ENCODE measurements around the gene SBNO1. TPM values are rescaled to one million over a fixed set of nuclear protein-coding genes. Genes with fewer than 3 reads are reported as not detected.
A peak's percentile ranks its signal among the peaks of the same experiment; 100 is the strongest.

SBNO1 gene
- polyA plus RNA-seq, 3 donors = 31.5 to 32.2 (median 31.9) TPM

DNA sequence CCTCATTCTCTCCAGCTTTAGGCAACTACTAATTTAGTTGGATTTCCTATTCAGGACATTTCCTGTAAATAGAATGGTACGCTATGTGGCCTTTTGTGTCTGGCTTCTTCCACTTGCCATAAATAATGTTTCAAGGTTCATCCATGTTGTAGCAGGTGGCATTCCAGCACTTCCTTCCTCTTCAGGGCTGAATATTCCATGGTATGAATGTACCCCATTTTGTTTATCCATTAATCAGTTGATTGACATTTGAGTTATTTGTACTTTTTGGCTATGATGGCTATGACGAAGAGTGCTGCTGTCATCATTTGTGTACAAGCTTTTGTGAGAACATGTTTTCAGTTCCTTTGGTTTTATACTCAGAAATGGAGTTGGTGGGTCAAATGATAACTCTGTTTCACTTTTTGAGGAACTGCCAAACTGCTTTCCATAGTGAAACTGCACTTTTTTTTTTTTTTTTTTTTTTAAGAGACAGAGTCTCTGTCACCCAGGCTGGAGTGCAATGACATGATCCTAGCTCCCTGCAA lies 86.5 kb downstream of the SBNO1 start:
- no peak for DNase-seq (ENCODE audit: low read depth in 3 of 3, low spot score in 2 of 3)

DNA sequence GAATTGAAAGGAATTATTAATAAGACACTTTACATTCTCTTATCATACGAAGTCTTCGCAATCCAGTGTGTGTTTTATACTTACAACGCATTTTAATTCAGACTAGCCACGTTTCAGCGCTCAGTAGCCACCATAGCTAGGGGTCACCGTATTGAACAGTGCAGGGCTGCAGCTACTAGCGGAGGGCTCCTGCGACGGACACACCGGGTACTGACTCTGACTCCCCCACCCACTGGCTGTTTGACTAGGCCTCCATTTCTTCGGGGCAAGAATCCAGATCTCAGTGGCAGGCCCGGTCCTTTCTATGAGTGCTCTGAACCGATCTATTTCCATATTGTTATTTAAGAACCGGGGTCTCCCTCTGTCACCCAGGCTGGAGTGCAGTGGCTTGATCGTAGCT lies 91.5 kb downstream of the SBNO1 start:
- DNase-seq (ENCODE audit: low read depth in 3 of 3, low spot score in 2 of 3) = no peak

- no peak for DNase-seq (ENCODE audit: low read depth in 3 of 3, low spot score in 2 of 3)
Measured at GRCh38 chr12:123271001-123271668, 93.5 kb downstream of the SBNO1 start.

- no peak for DNase-seq (ENCODE audit: low read depth in 3 of 3, low spot score in 2 of 3)
Measured at GRCh38 chr12:123270214-123271000, 94.2 kb downstream of the SBNO1 start.

GRCh38 chr12:123269896-123270213 lies 94.8 kb downstream of the SBNO1 start:
- no peak for DNase-seq (ENCODE audit: low read depth in 3 of 3, low spot score in 2 of 3)

- peak in 1 of 3 donors; percentile 41 for DNase-seq (ENCODE audit: low read depth in 3 of 3, low spot score in 2 of 3)
Measured at GRCh38 chr12:123269395-123269892, 95.2 kb downstream of the SBNO1 start.

GRCh38 chr12:123268850-123269249 lies 95.8 kb downstream of the SBNO1 start:
- DNase-seq (ENCODE audit: low read depth in 3 of 3, low spot score in 2 of 3) = no peak

DNA sequence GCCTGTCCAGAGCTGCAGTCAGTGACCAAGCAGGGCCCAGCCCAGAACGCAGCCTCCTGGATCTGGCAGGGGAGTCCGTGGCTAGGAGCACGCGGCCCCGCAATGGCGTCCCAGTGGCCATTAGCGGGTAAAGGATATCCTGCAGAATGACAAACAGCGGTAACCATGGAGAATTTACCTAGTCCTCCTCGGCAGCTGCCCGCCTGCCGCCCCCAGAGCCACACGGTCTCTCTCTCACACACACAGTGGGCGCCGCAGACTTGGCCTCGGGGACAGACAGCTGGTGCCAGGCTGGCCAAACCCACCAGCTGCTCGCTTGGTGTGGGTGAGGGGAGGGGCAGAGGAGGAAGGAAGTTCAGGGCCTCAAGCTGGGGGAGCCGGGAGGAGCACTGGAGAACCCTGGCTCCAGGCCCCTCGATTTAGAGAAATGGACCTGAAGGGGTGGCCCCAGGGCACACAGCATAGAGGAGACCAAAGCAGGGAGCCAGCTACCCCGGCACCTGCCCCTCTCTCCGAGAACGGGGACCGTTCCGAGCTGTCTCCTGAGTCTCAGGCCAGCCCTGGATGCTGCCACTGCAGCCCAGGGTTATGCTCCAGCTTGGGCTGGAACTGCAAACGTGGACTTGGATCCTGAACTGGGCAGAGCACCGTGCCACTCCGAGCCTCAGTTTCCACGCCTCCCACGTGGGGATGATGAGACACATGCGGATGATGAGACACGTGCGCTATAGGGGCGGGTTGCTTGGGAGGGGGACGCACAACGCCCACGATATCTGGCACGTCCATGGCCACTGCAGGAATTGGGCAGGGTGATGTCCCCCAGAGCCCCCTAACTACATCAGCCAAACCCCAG lies 96.4 kb downstream of the SBNO1 start:
- no peak for DNase-seq (ENCODE audit: low read depth in 3 of 3, low spot score in 2 of 3)

- no peak for DNase-seq (ENCODE audit: low read depth in 3 of 3, low spot score in 2 of 3)
Measured at GRCh38 chr12:123267335-123267920, 97.2 kb downstream of the SBNO1 start.

DNA sequence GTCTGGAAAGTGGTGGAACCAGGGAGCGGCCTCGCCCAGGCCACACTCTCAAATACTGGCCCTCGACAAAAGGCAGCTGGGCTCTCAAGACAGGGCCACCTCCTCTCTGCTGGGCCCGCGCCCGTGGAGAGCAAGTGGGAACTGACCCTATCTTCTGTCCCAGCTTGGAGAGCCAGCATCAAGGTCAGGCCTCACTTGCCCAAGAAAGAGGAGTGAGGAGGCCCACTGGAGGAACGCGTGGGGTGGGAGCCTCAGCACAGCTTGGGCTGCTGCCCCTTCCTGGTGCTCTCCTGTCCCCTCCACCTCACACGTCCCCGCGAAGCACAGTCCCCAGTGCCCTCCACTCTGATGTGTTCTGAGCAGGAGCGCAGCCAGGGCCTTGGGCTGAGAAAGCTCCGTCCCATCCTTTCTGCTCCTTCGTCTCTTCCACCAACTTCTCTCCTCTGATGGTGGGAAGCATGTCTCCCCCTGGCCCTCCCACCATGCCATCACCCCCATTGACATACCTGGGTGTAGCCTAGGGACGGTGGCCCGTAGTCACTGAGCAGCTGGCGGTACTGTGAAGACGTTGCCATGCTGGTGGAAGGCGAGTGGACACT lies 97.9 kb downstream of the SBNO1 start:
- DNase-seq (ENCODE audit: low read depth in 3 of 3, low spot score in 2 of 3) = no peak

GRCh38 chr12:123265851-123266678 lies 98.6 kb downstream of the SBNO1 start:
- no peak for DNase-seq (ENCODE audit: low read depth in 3 of 3, low spot score in 2 of 3)

DNA sequence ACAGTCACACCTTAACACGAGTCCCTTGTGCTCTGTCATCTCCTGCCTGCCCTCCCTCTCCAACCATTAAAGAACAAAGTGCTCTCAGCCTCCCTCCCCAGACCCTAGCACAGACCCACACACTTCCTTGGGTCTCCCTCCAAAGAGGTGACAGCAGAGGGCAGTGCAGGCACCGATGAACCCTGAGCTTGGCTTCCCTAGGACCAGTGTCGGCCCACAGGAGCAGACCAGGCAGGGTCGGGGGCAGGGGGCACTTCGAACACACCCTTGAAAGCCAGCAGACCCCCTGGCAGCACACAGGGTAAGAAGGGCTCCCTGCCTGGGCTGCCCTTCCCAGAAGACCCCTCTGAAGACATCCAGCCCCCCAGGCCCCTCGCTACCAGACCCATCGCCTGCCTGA lies 100.0 kb downstream of the SBNO1 start:
- no peak for DNase-seq (ENCODE audit: low read depth in 3 of 3, low spot score in 2 of 3)

DNA sequence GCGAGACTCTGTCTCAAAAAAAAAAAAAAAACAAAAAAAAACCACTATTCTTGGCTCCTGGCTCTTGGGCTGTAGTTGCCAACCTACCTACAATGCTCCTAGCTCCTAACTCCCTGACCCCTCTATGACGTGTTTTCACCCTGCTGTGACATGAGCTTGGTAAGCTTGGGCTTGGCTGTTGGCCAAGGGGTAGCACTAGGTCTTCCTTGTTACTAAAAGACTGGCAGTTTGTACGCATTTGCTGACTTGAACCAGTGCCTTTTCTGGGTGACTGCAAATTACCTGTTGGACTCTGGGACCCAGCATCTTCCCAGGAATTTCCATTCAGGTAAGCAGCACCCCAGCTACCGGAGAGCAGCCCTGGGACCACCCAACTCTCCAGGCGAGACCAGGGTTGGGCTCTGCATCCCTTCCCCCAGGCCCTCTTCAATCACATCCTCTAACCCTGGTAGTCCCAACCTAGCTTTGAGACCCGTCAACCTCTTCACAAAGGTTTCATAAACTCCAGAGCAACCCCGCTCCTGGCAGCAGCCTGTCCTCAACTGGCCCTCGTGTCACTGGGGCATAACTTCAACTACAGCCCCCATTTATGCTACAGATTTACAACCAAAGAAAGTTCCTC lies 101.3 kb downstream of the SBNO1 start:
- no peak for DNase-seq (ENCODE audit: low read depth in 3 of 3, low spot score in 2 of 3)

- no peak for DNase-seq (ENCODE audit: low read depth in 3 of 3, low spot score in 2 of 3)
Measured at GRCh38 chr12:123261196-123261595, 103.5 kb downstream of the SBNO1 start.

DNA sequence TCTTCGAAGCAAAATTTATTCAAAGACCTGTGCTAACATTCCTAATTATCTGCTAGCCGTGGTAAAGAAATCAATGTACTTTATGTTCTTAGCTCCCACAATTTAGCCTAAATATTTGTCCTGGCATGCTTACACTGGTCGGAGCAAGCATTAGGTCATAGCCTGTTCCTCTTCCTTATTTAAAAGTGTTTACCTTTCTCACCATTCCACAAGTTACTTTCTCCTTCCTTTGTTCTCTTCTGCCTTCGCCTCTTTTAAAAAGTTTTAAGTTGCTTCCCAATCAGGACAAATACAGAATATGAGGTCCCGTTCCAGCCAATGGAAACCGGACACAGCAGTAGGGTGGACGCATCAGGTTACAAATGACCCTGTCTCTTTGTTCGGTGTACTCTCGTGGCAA lies 104.6 kb downstream of the SBNO1 start:
- no peak for DNase-seq (ENCODE audit: low read depth in 3 of 3, low spot score in 2 of 3)

GRCh38 chr12:123258593-123258992 lies 106.1 kb downstream of the SBNO1 start:
- no peak for DNase-seq (ENCODE audit: low read depth in 3 of 3, low spot score in 2 of 3)

GRCh38 chr12:123254853-123255446 lies 109.7 kb downstream of the SBNO1 start:
- DNase-seq (ENCODE audit: low read depth in 3 of 3, low spot score in 2 of 3) = no peak

- no peak for DNase-seq (ENCODE audit: low read depth in 3 of 3, low spot score in 2 of 3)
Measured at GRCh38 chr12:123253641-123254459, 110.8 kb downstream of the SBNO1 start.

All from right renal cortex interstitium (tissue), 3 donors.